T-helper 2 cell treated with Interferon-gamma antibody and Interleukin-4, amounts not matched to agents 5 μg/mL and 100 μg/mL, for 36 hours (primary cell): ENCODE data around the gene SAP30BP.
A peak's percentile ranks its signal among the peaks of the same experiment; 100 is the strongest.

Experiments
- DNase-seq: peaks from one replicate; pipeline ENCODE4 v3.0.0; 2021; ENCODE audit warnings: low spot score
- H3K27ac Mint-ChIP-seq: one replicate; pipeline ENCODE4 v1.8.0; 2021; ENCODE audit warnings: mild to moderate bottlenecking, mixed read lengths
- H3K27me3 Mint-ChIP-seq: one replicate; pipeline ENCODE4 v1.8.0; 2021; ENCODE audit warnings: low read depth, mixed read lengths
- H3K36me3 Mint-ChIP-seq: one replicate; pipeline ENCODE4 v1.8.0; 2021; ENCODE audit warnings: low read depth, mixed read lengths
- H3K4me1 Mint-ChIP-seq: one replicate; pipeline ENCODE4 v1.8.0; 2021; ENCODE audit warnings: low read depth, mixed read lengths
- H3K4me3 Mint-ChIP-seq: one replicate; pipeline ENCODE4 v1.8.0; 2022; ENCODE audit warnings: mild to moderate bottlenecking, moderate library complexity, mixed read lengths
- H3K9me3 Mint-ChIP-seq: one replicate; pipeline ENCODE4 v1.8.0; 2021; ENCODE audit warnings: mixed read lengths

Gene SAP30BP

GRCh38 chr17:75719732-75720131 is 52.6 kb downstream of the SAP30BP start:
- H3K27ac Mint-ChIP-seq: no peak overlapping the region
- peaks cover 17% of the 10 kb centered on the region for H3K27me3 Mint-ChIP-seq
- no peaks in the 10 kb centered on the region for H3K36me3 Mint-ChIP-seq
- H3K4me1 Mint-ChIP-seq: peaks cover 4% of the 10 kb centered on the region
- DNase-seq: no peak
- H3K9me3 Mint-ChIP-seq: no peaks in the 10 kb centered on the region
- peak overlapping the region; percentile 82 for H3K4me3 Mint-ChIP-seq

- peak; percentile 66 for DNase-seq
- Mint-ChIP-seq H3K27ac (no peak within 1 kb of the TSS), H3K9me3 (no peaks in the 10 kb centered on the region), H3K27me3 (peaks cover 17% of the 10 kb centered on the region), H3K36me3 (no peaks in the 10 kb centered on the region), H3K4me1 (peaks cover 4% of the 10 kb centered on the region), H3K4me3 (peak within 1 kb of the TSS; percentile 82)
Measured at GRCh38 chr17:75720656-75721462, 53.7 kb downstream of the SAP30BP start, which contains the start of gene ITGB4. Gene ITGB4, plus strand, starts transcription at chr17:75721459. Its CDS starts 3,245 bp downstream, at chr17:75724704.

- peaks cover 4% of the 10 kb centered on the region for H3K4me1 Mint-ChIP-seq
- H3K36me3 Mint-ChIP-seq: no peaks in the 10 kb centered on the region
- no peaks in the 10 kb centered on the region for H3K9me3 Mint-ChIP-seq
- no peak overlapping the region for H3K27ac Mint-ChIP-seq
- H3K4me3 Mint-ChIP-seq: peak overlapping the region; percentile 60
- H3K27me3 Mint-ChIP-seq: peaks cover 17% of the 10 kb centered on the region
- no peak for DNase-seq
Measured at GRCh38 chr17:75721463-75722011, 54.4 kb downstream of the SAP30BP start.

- DNase-seq: no peak
- peaks cover 4% of the 10 kb centered on the region for H3K4me1 Mint-ChIP-seq
- peak overlapping the region; percentile 60 for H3K4me3 Mint-ChIP-seq
- H3K36me3 Mint-ChIP-seq: no peaks in the 10 kb centered on the region
- H3K27me3 Mint-ChIP-seq: peaks cover 17% of the 10 kb centered on the region
- no peaks in the 10 kb centered on the region for H3K9me3 Mint-ChIP-seq
- no peak overlapping the region for H3K27ac Mint-ChIP-seq
Measured at GRCh38 chr17:75722076-75722475, 54.9 kb downstream of the SAP30BP start.

- Mint-ChIP-seq H3K9me3 (no peaks in the 10 kb centered on the region), H3K4me1 (peaks cover 4% of the 10 kb centered on the region), H3K27me3 (peaks cover 17% of the 10 kb centered on the region), H3K27ac (no peak overlapping the region), H3K36me3 (no peaks in the 10 kb centered on the region), H3K4me3 (no peak overlapping the region)
- DNase-seq: no peak
Measured at GRCh38 chr17:75722542-75723095, 55.5 kb downstream of the SAP30BP start.

- Mint-ChIP-seq H3K4me3 (no peak overlapping the region), H3K36me3 (no peaks in the 10 kb centered on the region), H3K27me3 (peaks cover 17% of the 10 kb centered on the region), H3K27ac (no peak overlapping the region), H3K9me3 (no peaks in the 10 kb centered on the region), H3K4me1 (peaks cover 4% of the 10 kb centered on the region)
- DNase-seq: no peak
Measured at GRCh38 chr17:75723171-75723930, 56.2 kb downstream of the SAP30BP start.

- Mint-ChIP-seq H3K4me3 (no peak overlapping the region), H3K36me3 (no peaks in the 10 kb centered on the region), H3K27me3 (peaks cover 12% of the 10 kb centered on the region), H3K27ac (no peak overlapping the region), H3K4me1 (peaks cover 4% of the 10 kb centered on the region), H3K9me3 (no peaks in the 10 kb centered on the region)
- DNase-seq: no peak
Measured at GRCh38 chr17:75724016-75725003, 57.2 kb downstream of the SAP30BP start.

GRCh38 chr17:75725504-75725903 is 58.4 kb downstream of the SAP30BP start:
- Mint-ChIP-seq H3K4me1 (peaks cover 2% of the 10 kb centered on the region), H3K27me3 (peaks cover 4% of the 10 kb centered on the region), H3K27ac (no peak overlapping the region), H3K4me3 (no peak overlapping the region), H3K36me3 (no peaks in the 10 kb centered on the region), H3K9me3 (no peaks in the 10 kb centered on the region)
- DNase-seq: no peak

- no peaks in the 10 kb centered on the region for H3K9me3 Mint-ChIP-seq
- H3K4me3 Mint-ChIP-seq: no peak overlapping the region
- H3K27me3 Mint-ChIP-seq: no peaks in the 10 kb centered on the region
- no peaks in the 10 kb centered on the region for H3K4me1 Mint-ChIP-seq
- DNase-seq: no peak
- no peaks in the 10 kb centered on the region for H3K36me3 Mint-ChIP-seq
- H3K27ac Mint-ChIP-seq: no peak overlapping the region
Measured at GRCh38 chr17:75727391-75727790, 60.3 kb downstream of the SAP30BP start.

GRCh38 chr17:75729351-75729750 is 62.2 kb downstream of the SAP30BP start:
- no peaks in the 10 kb centered on the region for H3K27me3 Mint-ChIP-seq

GRCh38 chr17:75730065-75730464 is 62.9 kb downstream of the SAP30BP start:
- Mint-ChIP-seq H3K4me1 (no peaks in the 10 kb centered on the region), H3K27me3 (no peaks in the 10 kb centered on the region), H3K36me3 (no peaks in the 10 kb centered on the region), H3K9me3 (no peaks in the 10 kb centered on the region), H3K4me3 (no peak overlapping the region), H3K27ac (no peak overlapping the region)
- DNase-seq: no peak

More at GRCh38 chr17:75729351-75729750, 62.2 kb downstream of the SAP30BP start:
- DNase-seq: no peak
- Mint-ChIP-seq H3K27ac (no peak overlapping the region), H3K4me3 (no peak overlapping the region), H3K36me3 (no peaks in the 10 kb centered on the region), H3K4me1 (no peaks in the 10 kb centered on the region), H3K9me3 (no peaks in the 10 kb centered on the region)

GRCh38 chr17:75731086-75731715 is 64.1 kb downstream of the SAP30BP start:
- H3K36me3 Mint-ChIP-seq: no peaks in the 10 kb centered on the region
- no peak overlapping the region for H3K27ac Mint-ChIP-seq
- DNase-seq: no peak
- H3K27me3 Mint-ChIP-seq: no peaks in the 10 kb centered on the region
- H3K4me3 Mint-ChIP-seq: no peak overlapping the region
- H3K9me3 Mint-ChIP-seq: no peaks in the 10 kb centered on the region
- H3K4me1 Mint-ChIP-seq: no peaks in the 10 kb centered on the region
